HepG2 (cell line): ENCODE measurements around the gene PSAP. TPM values are rescaled to one million over a fixed set of nuclear protein-coding genes. Genes with fewer than 3 reads are reported as not detected.
A peak's percentile ranks its signal among the peaks of the same experiment; 100 is the strongest.

Experiments
- ATAC-seq: fragments of 200-7000 bp; cut with Tn5 transposase; 3 replicates; pipeline ENCODE4 v1.9.1; 2020; ENCODE audit warnings: mild to moderate bottlenecking, moderate library complexity
- BruUV-seq: library from RNA; stranded (reverse); fragments of 400-500 nt; replicated peaks from 2 replicates; lab custom pipeline; 2021; lab: Mats Ljungman, UMichigan
- CTCF ChIA-PET: fragments of 300-600 bp; formaldehyde crosslinking; extraction: SDS; loops from one replicate; lab custom pipeline; 2021; ENCODE audit warnings: low total read pairs, inconsistent platforms, low intra/inter-chr PET ratio; lab: Yijun Ruan, JAX
- POLR2A ChIA-PET: fragments of 350-600 bp; sonication (Branson Sonifier 250); formaldehyde crosslinking; loops from one replicate; lab custom pipeline; 2020; ENCODE audit warnings: antibody characterized with exemption, inconsistent platforms; lab: Yijun Ruan, JAX
- DNase-seq: peaks from one replicate; pipeline ENCODE4 v3.0.0-alpha.2; 2015; ENCODE audit warnings: low spot score
- FAIRE-seq: peaks from 3 replicates; lab custom pipeline; 2011; peaks lifted over from hg19 to GRCh38; lab: Jason Lieb, UNC
- H2AFZ ChIP-seq: one replicate; pipeline ENCODE4 v1.6.1; 2011; ENCODE audit warnings: low read length, inconsistent platforms
- H3K27ac ChIP-seq: fragments of 300-600 bp; 3 replicates; pipeline ENCODE4 v1.8.0; 2011; ENCODE audit warnings: mixed run types, mild to moderate bottlenecking, mixed read lengths, low read length, inconsistent platforms; ENCODE audit not compliant: insufficient read depth; ENCODE audit errors: extremely low read length
- H3K27me3 ChIP-seq, 2 experiments: fragments of 200-600 bp in 1 of 2; 2 replicates in 1 of 2; 3 replicates in 1 of 2; pipeline versions ENCODE4 v1.6.0 to v1.8.0; 2011; ENCODE audit warnings: low read length in 2 of 2, mild to moderate bottlenecking in 2 of 2, moderate library complexity in 2 of 2, inconsistent platforms in 1 of 2; ENCODE audit not compliant: insufficient read depth in 2 of 2, control insufficient read depth in 1 of 2
- H3K36me3 ChIP-seq, 2 experiments: fragments of 200-600 bp in 1 of 2; replicated peaks in 1 of 2; 2 replicates in 1 of 2; 3 replicates in 1 of 2; pipeline versions ENCODE4 v1.5.1 to v1.8.0; 2011; ENCODE audit warnings: low read length in 2 of 2, inconsistent platforms in 1 of 2; ENCODE audit not compliant: insufficient read depth in 2 of 2, control insufficient read depth in 1 of 2
- H3K4me1 ChIP-seq: 2 replicates; pipeline ENCODE4 v1.5.1; 2012; ENCODE audit warnings: low read length, inconsistent platforms; ENCODE audit not compliant: insufficient read depth
- H3K4me2 ChIP-seq: 2 replicates; pipeline ENCODE4 v1.6.0; 2011; ENCODE audit warnings: low read depth, low read length, inconsistent platforms
- H3K4me3 ChIP-seq, 3 experiments: fragments of 200-600 bp in 1 of 3; sonication (generic), shearing (Covaris generic) in 1 of 3; replicated peaks in 1 of 3; 2 replicates each; pipeline ENCODE4 v1.5.1; 2011 to 2016; ENCODE audit warnings: low read length in 3 of 3, inconsistent platforms in 2 of 3, low read depth in 2 of 3, mild to moderate bottlenecking in 2 of 3, control low read depth in 1 of 3, mixed read lengths in 1 of 3; ENCODE audit not compliant: insufficient read depth in 1 of 3
- H3K79me2 ChIP-seq: one replicate; pipeline ENCODE4 v1.6.1; 2011; ENCODE audit warnings: low read length, inconsistent platforms; ENCODE audit not compliant: insufficient read depth
- H3K9ac ChIP-seq: 2 replicates; pipeline ENCODE4 v1.6.0; 2011; ENCODE audit warnings: mild to moderate bottlenecking, low read depth, low read length, inconsistent platforms; ENCODE audit not compliant: insufficient read depth
- H3K9me3 ChIP-seq: 2 replicates; pipeline ENCODE4 v1.5.1; 2012; ENCODE audit warnings: mild to moderate bottlenecking, low read length
- H4K20me1 ChIP-seq: 2 replicates; pipeline ENCODE4 v1.6.0; 2011; ENCODE audit warnings: inconsistent platforms, mild to moderate bottlenecking, low read length, moderate library complexity; ENCODE audit not compliant: insufficient read depth
- KLF11 ChIP-seq: IDR thresholded peaks from 2 replicates; pipeline ENCODE4 v1.6.1; 2016; ENCODE audit warnings: missing compliant biosample characterization
- KLF13 ChIP-seq: sonication (generic); formaldehyde crosslinking; IDR thresholded peaks from 2 replicates; pipeline ENCODE4 v1.4.0; 2020; ENCODE audit warnings: mild to moderate bottlenecking, missing genetic modification reagents
- MTA3 ChIP-seq: sonication (generic); formaldehyde crosslinking; IDR thresholded peaks from 2 replicates; pipeline ENCODE4 v1.4.0; 2020; ENCODE audit warnings: missing genetic modification reagents
- SAFB2 ChIP-seq: sonication (generic); formaldehyde crosslinking; IDR thresholded peaks from 2 replicates; pipeline ENCODE4 v1.5.1; 2020; ENCODE audit warnings: missing genetic modification reagents, low read depth, mild to moderate bottlenecking, borderline replicate concordance
- SRSF1 ChIP-seq: fragments of 200-400 bp; formaldehyde crosslinking; optimal IDR thresholded peaks from 2 replicates; pipeline ENCODE3; 2017; ENCODE audit warnings: mild to moderate bottlenecking, low read depth, low read length, moderate library complexity
- ZNF276 ChIP-seq: sonication (generic); formaldehyde crosslinking; IDR thresholded peaks from 2 replicates; pipeline ENCODE4 v1.4.0; 2020; ENCODE audit warnings: mild to moderate bottlenecking, low read depth, missing genetic modification reagents
- ZNF317 ChIP-seq: sonication (generic); formaldehyde crosslinking; IDR thresholded peaks from 2 replicates; pipeline ENCODE4 v1.5.0; 2020; ENCODE audit warnings: mild to moderate bottlenecking, missing genetic modification reagents
- ZNF44 ChIP-seq: sonication (generic); formaldehyde crosslinking; IDR thresholded peaks from 2 replicates; pipeline ENCODE4 v1.5.1; 2020; ENCODE audit warnings: mild to moderate bottlenecking, missing genetic modification reagents
- ZNF703 ChIP-seq: sonication (generic); formaldehyde crosslinking; IDR thresholded peaks from 2 replicates; pipeline ENCODE4 v1.5.1; 2020; ENCODE audit warnings: missing genetic modification reagents, mild to moderate bottlenecking, moderate library complexity, borderline replicate concordance
- ZNF768 ChIP-seq: sonication (generic); formaldehyde crosslinking; IDR thresholded peaks from 2 replicates; pipeline ENCODE4 v1.4.0; 2020; ENCODE audit warnings: missing genetic modification reagents
- WGBS: methylation state at CpG from one replicate; pipeline ENCODE4 v1.1.6; 2017; ENCODE audit warnings: low lambda C conversion rate; 5-methylcytosine and 5-hydroxymethylcytosine counted together
- in situ Hi-C: cut with HindIII; loops from 2 replicates; pipeline ENCODE4 v1.10.0; 2017; ENCODE audit warnings: low pct_unique_long_range_greater_than_20kb; ENCODE audit not compliant: extremely low pct_ligation_motif_present
- intact Hi-C: fragments of 100-400 bp; cut with micrococcal nuclease; formaldehyde crosslinking; loops from one replicate; pipeline ENCODE4 v1.10.0; 2022; ENCODE audit not compliant: unreplicated experiment
- polyA plus RNA-seq, 8 experiments: library from polyadenylated mRNA; depleted of rRNA in 3 of 8; stranded (reverse) in 7 of 8; unstranded in 1 of 8; fragments of >200 nt; fragmentation: Illumina TruSeq in 4 of 8; extraction: Trizol in 4 of 8; gene quantifications; 2 replicates each; pipeline versions ENCODE4 v1.2.1 to v1.2.3, GENCODE V29; 2011 to 2016; ENCODE audit warnings: low read depth in 4 of 8, missing spikeins in 1 of 8, mixed read lengths in 1 of 8; ENCODE audit not compliant: insufficient read depth in 1 of 8
- total RNA-seq, 5 experiments: library from RNA; depleted of rRNA; stranded (reverse); fragments of >200 nt; fragmentation: Illumina TruSeq; extraction: Trizol; gene quantifications; 2 replicates each; pipeline ENCODE4 v1.2.3, GENCODE V29; 2016; ENCODE audit warnings: low read depth in 1 of 5
- TF ChIP-seq, protein P1 (sequence below): sonication (generic); formaldehyde crosslinking; IDR thresholded peaks from 2 replicates; pipeline ENCODE4 v1.4.0; 2020; ENCODE audit warnings: mild to moderate bottlenecking, missing genetic modification reagents

Gene PSAP
- total and polyA plus RNA-seq, 2 of the 13 experiments (the other 11 are each of a cell fraction or from before 2014, with no cell fraction given), result 323 to 643 TPM

GRCh38 chr10:71891437-71891836, 40.4 kb upstream of the PSAP start:
- no peaks in the 10 kb centered on the region for H4K20me1 ChIP-seq
- H3K9ac ChIP-seq, result no peak overlapping the region
- peaks cover 3 to 30% of the 10 kb centered on the region in 2 experiments; a peak in 4 of 5 replicates for H3K27me3 ChIP-seq
- no peaks in the 10 kb centered on the region for H3K9me3 ChIP-seq
- H3K4me2 ChIP-seq, result no peak overlapping the region
- intact Hi-C loops, result loop anchor here (5.0 kb wide), 1 partner anchor 34 kb away; no protein-coding TSS in a partner anchor
- CTCF ChIA-PET, result no interaction called here
- TF ChIP-seq ZNF768 (CRISPR knock-in tag) (0 out of 2 replicates have a peak, but pooled peaks have one; percentile 19), MTA3 (CRISPR knock-in tag) (no peak)
- TF ChIP-seq, all 625 proteins: peak for 1
- 70% methylated on average over 6 of the region's 7 CpGs for whole genome bisulfite sequencing
- Histone ChIP-seq H3K4me3 (no peak overlapping the region), H3K36me3 (no peaks in the 10 kb centered on the region), H3K27ac (no peak overlapping the region), H2AFZ (no peak overlapping the region), H3K79me2 (no peaks in the 10 kb centered on the region), H3K4me1 (peaks cover 46% of the 10 kb centered on the region)
- no peak for FAIRE-seq
- in situ Hi-C loops, result loop anchor here (5.0 kb wide), 1 partner anchor 44 kb away; no protein-coding TSS in a partner anchor
- DNase-seq, result no peak
- BruUV-seq, result no TSS peak
- POLR2A ChIA-PET, result no interaction called here
- no peak for ATAC-seq

GRCh38 chr10:71889388-71889987, 38.4 kb upstream of the PSAP start:
- no peak overlapping the region for H3K9ac ChIP-seq
- ATAC-seq (no peak), DNase-seq (no peak), FAIRE-seq (no peak)
- H3K27ac ChIP-seq, result no peak overlapping the region
- H3K36me3 ChIP-seq, result no peaks in the 10 kb centered on the region
- BruUV-seq, result no TSS peak
- H3K27me3 ChIP-seq, result peaks cover 3 to 30% of the 10 kb centered on the region in 2 experiments; a peak in 4 of 5 replicates
- in situ Hi-C loops, result no loop called here
- peaks cover 46% of the 10 kb centered on the region for H3K4me1 ChIP-seq
- peak overlapping the region; percentile 90 for H3K4me2 ChIP-seq
- ChIA-PET CTCF (no interaction called here), POLR2A (no interaction called here)
- intact Hi-C loops, result no loop called here
- no peaks in the 10 kb centered on the region for H4K20me1 ChIP-seq
- no peaks in the 10 kb centered on the region for H3K79me2 ChIP-seq
- TF ChIP-seq, protein P1, sequence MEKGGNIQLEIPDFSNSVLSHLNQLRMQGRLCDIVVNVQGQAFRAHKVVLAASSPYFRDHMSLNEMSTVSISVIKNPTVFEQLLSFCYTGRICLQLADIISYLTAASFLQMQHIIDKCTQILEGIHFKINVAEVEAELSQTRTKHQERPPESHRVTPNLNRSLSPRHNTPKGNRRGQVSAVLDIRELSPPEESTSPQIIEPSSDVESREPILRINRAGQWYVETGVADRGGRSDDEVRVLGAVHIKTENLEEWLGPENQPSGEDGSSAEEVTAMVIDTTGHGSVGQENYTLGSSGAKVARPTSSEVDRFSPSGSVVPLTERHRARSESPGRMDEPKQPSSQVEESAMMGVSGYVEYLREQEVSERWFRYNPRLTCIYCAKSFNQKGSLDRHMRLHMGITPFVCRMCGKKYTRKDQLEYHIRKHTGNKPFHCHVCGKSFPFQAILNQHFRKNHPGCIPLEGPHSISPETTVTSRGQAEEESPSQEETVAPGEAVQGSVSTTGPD (CRISPR knock-in tag), result no peak
- TF ChIP-seq ZNF44, result no peak
- no peak for TF ChIP-seq SRSF1
- no peak for TF ChIP-seq ZNF276 (CRISPR knock-in tag)
- TF ChIP-seq SAFB2 (CRISPR knock-in tag), result no peak
- 0 out of 2 replicates have a peak, but pooled peaks have one; percentile 20 for TF ChIP-seq ZNF317
- TF ChIP-seq KLF11, result no peak
- no peak for TF ChIP-seq ZNF703
- TF ChIP-seq KLF13, result no peak
- no peaks in the 10 kb centered on the region for H3K9me3 ChIP-seq
- 33% methylated on average over 9 of the region's 9 CpGs for WGBS
- no peak overlapping the region for H2AFZ ChIP-seq
- peak overlapping the region in 1 of 3 experiments; percentile 69; a peak in 1 of 6 replicates for H3K4me3 ChIP-seq
